Skeletal muscle cell (primary cell): Measurements from ENCODE around the gene IL12B.
"Not testable (repeated sequence)": the region's sequence is repeated elsewhere in the genome, so short reads cannot be mapped to it uniquely, and the experiment has no call there.

Experiments
- DNase-seq: peaks from one replicate; pipeline ENCODE4 v3.0.0-alpha.2; 2010; ENCODE audit warnings: low read depth
- H3K4me3 ChIP-seq: 2 replicates; pipeline ENCODE4 v1.5.1; 2011; ENCODE audit warnings: low read depth, mild to moderate bottlenecking, control low read depth, low read length, moderate library complexity

Gene IL12B

GRCh38 chr5:159301929-159302860 is 28.1 kb downstream of the IL12B start:
- H3K4me3 ChIP-seq, DNase-seq: not testable (repeated sequence)

- H3K4me3 ChIP-seq, result no peak overlapping the region
- no peak for DNase-seq
Observed at GRCh38 chr5:159301466-159301865, 28.8 kb downstream of the IL12B start.

- not testable (repeated sequence) for H3K4me3 ChIP-seq, DNase-seq
Observed at GRCh38 chr5:159297300-159297699, 33.0 kb downstream of the IL12B start.

GRCh38 chr5:159294921-159295320 is 35.4 kb downstream of the IL12B start:
- no peak overlapping the region for H3K4me3 ChIP-seq
- DNase-seq, result no peak

- H3K4me3 ChIP-seq, result no peak overlapping the region
Observed at GRCh38 chr5:159290741-159291140, 39.5 kb downstream of the IL12B start.

GRCh38 chr5:159286420-159287035 is 43.8 kb downstream of the IL12B start:
- no peak for DNase-seq
- H3K4me3 ChIP-seq, result no peak overlapping the region

More at GRCh38 chr5:159290741-159291140, 39.5 kb downstream of the IL12B start:
- DNase-seq, result no peak

- no peak overlapping the region for H3K4me3 ChIP-seq
- no peak for DNase-seq
Observed at GRCh38 chr5:159274676-159275075, 55.6 kb downstream of the IL12B start.

- no peak for DNase-seq
- no peak overlapping the region for H3K4me3 ChIP-seq
Observed at GRCh38 chr5:159273923-159274322, 56.4 kb downstream of the IL12B start.

- DNase-seq, result no peak
- no peak overlapping the region for H3K4me3 ChIP-seq
Observed at GRCh38 chr5:159269723-159270122, 60.6 kb downstream of the IL12B start.

GRCh38 chr5:159266764-159267163 is 63.5 kb downstream of the IL12B start:
- not testable (repeated sequence) for H3K4me3 ChIP-seq, DNase-seq
